Activated T-cell treated with anti-CD3 and anti-CD28 coated beads for 24 hours (primary cell): ENCODE data around the gene SMIM12.

Source experiments
- DNase-seq: peaks from one replicate; pipeline ENCODE4 v3.0.0-alpha.2; 2020; ENCODE audit warnings: low read depth

Gene SMIM12, protein sequence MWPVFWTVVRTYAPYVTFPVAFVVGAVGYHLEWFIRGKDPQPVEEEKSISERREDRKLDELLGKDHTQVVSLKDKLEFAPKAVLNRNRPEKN

DNA sequence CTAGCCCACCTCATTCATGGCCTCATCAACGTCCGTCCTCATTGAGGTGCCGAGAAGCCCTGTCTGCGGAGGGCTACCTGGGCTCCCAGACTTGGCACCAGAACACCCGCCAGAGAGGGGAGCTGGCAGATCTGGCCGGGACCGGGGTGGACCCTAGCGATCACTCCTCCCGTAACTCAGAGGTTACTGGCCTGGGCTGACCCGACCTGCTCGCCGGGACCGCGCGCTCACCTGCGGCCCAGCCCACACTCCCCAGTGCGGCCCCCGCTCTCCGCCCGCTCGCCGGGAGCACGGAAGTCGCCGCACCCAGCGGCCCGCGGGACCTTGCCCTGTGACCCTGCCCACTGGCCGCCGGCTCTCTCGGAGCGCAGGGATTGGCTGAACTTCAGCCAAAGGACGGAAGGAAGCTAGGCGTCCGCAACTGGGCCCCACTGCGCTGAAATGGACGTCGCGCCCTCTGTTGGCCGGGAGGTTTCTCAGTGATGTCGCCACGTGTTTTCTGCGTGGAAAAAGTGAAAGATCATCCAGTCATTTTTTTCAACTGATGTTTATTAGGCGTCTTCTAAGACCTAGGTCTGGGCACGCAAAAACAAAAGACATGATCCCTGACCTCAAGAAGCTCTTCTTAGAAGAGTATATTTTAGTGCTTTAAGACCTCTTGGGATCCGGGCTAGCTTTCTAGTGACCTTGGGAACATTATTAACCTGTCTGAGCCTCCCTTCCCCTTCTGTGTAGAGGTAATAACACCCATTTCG, at the start of gene SMIM12:
SMIM12 (minus strand) TSS at position 304 of the 755 bp plus-strand sequence. CDS start 3,772 bp downstream, outside the sequence.
- peak; percentile 90 for DNase-seq

DNA sequence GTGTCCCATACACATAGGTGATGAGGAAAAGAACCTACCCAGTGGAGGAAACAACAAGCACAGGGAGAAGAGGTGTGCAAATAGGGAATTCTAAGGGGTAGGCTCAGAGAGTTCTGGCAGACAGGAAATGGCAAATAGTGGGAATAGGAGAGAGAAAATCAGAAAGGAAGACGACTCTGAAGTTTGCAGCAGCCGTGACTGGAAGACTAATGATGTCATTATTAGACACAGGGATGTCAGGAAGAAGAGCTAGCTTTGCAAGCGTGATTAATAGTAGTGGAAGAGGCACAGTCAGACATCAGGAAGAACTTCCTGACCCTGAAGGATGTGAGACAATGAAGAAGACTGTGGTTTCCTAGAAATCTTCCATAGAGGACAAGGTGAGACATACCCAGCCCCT, 48.8 kb upstream of the SMIM12 start:
- DNase-seq: no peak

DNA sequence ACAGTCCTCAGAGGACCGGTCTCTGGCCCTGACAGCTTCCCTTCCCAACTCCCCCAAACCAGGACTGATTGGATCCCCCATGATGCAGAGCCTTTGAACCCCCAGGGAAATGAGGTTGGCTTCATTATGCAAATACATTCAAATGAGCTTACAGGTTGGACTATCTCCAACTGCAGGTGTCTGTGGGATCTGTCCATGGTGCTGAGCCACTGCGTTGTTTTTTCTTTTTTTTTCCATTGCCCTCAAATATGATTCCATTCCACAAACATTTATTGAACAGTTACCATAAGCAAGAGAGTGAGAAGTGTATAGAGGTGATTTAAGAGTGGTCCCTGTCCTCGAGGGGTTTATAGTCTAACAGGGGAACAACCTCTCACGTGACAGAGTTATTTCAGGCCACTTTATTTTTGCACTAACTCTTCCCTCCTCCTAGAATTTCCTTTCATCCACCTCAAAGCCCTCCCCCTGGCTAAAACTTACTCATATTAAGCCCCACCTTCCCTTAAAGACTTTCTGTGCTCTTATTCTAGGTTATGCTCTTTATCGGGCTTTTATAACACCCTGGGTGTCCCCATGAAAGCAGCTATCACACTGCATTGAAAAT, 48.0 kb upstream of the SMIM12 start:
- DNase-seq: no peak

DNA sequence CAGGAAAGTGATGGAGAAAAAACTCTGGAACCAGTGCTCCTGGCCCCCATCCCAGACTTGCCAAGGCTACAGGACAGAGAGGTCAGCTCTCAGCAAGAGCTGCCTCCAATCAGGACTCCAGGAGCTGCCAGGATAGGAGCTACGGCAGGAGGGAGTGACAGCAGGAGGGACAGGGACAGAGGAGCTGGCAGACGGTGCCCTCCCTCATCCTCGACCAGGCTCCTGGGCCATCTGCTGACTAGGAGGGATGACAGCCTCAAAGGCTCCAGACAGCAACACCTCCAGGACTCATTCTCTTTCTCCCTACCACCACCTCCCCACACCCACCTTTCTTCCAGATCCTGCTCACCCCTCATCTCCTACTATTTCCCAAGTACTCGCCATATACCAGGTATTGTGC, 47.2 kb upstream of the SMIM12 start:
- DNase-seq: no peak

DNA sequence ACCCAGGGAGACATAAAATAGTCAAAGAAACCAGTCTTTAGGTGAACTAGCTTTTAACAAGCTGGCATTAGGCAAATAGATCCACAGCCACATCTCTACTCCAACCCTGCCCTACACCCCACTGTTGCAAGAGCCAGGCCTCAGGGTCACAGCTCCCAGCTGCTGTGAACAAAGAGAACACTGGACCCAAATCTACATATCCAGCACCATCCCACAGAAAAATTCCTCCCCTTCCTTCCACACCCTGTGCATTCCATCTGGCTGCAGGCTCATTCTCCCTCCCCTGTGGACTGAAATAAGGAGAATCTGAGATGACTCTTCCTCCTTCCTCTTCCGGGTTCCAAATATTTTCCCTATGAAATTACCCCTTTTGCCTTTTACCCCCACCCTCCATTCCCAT, 46.7 kb upstream of the SMIM12 start:
- DNase-seq: no peak

DNA sequence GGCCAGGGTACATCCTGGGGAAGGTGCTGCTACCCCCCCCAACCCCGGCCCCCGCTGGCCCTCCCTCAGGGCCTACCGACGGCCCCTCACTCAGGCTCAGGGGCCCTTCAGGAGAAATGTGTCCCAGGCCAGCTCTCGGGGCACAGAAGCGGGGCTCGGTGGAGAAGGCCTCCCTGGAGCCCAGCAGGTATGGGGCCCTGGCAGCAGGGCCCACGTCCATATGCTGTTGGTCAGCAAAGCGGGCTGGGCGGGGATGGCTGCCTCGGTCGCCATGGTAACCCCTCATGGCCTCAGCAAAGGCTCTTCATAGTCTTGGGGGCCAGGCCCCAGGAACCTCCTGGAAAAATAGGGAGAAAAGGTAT, 45.5 kb upstream of the SMIM12 start:
- DNase-seq: no peak

DNA sequence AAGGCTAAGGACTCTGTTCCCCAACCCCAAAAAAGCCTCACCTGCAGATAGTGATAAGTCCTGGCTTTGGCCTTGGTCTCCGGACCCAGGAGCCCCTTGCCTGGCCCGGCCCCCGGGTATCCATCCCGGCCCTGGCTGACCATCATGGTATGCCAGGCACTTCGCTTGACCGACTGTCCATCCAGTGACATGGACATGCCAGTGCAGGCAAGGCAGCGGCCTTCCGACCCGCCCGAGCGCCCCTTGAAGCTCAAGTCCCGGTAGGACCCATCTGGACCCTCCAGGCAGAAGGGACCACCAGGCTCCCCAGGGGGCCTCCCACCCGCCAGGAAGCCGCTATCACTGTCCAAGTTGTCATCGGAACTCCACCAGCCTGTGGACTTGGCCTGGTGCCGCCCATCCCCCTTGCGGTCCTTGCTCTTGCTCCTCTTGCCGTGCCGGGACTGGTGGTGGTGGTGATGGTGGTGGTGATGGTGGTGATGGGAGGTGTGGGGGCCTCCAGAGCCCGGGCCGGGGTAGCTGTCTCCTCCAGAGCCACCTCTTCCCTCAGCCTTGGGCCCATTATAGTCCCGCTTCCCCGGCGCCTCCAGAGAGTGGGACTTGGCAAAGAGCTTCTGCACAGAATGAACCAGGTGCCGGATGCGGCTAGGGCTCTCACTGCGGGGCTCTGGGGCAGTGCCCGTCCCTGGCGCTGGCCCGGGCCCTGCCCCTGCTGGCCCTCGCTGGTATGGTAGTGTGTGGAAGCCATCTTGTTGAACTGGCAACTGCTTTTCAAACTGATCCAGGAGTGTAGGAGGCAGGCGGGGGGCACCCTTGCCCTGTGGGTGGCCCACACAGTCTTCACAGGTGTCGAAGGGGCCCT, 44.9 kb upstream of the SMIM12 start:
- no peak for DNase-seq

DNA sequence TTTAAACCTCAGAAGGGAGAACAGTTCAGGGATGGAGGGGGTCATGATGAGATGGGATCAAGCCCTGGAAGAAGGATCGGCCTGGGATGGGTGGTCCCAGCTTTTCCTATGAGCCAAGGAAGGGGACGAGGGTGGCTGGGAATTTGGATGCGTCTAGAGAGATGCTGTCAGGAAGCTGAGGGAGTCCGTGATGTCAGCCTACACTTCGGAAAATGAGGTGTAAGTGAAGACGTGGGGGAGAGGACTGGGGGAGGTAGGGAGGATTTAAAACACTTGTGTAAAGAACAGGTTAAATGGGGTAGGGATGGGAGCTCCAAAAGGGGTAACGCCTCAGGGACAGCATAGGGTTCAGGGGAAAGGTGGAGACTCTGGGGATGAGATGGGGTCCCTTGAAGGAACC, 42.4 kb upstream of the SMIM12 start:
- no peak for DNase-seq

DNA sequence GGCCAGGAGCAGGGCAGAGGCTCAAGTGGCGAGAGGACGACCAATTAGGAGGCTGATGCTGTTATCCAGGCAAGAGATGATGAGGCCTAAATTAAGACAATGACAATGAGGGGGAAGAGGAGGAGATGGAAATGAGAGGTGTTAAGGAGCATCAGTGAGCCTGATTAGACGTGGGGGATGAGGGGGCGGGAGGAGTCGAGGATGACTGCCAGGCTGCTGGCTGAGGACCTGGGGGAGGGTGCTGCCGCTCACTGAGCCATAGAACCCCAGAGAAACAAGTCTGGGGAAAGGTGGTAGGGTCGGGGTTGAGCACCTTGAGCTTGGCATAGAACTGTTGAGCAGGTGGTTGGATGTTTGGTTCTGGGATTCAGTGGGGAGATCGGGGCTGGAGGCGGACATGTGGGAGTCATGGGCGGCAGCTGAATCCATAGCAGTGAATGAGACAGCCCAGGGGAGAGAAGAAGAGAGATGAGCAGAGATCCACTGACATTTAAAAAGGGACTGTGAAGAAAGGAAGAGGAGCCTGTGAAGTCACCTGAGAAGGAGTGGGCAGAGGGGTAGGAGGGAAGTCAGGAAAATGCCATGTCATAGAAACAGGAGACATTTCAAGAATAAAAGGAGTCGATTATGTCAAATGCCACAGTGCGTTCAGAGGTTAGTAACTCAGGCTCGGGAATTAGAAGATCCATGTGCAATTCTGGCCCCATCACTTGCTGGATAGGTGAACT, 41.4 kb upstream of the SMIM12 start:
- no peak for DNase-seq

DNA sequence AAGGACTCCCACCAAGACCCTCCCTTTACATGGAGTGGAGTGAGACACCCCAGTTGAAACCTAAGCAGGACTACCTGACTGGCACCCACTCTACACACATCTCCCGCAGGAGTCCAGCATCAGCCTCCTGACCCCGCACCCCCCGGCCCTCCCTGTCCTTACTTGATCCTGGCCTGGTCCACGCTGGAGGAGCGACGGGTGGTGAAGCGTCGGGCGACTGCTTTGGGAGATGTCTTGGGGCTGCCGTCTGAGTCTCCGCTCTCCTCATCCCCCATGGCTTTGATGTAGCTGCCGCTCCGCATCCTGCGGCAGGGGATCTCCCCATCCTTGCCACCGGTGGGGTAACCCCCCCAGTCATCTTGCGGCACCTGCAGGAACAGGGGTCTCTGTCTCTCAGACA, 40.4 kb upstream of the SMIM12 start:
- no peak for DNase-seq

DNA sequence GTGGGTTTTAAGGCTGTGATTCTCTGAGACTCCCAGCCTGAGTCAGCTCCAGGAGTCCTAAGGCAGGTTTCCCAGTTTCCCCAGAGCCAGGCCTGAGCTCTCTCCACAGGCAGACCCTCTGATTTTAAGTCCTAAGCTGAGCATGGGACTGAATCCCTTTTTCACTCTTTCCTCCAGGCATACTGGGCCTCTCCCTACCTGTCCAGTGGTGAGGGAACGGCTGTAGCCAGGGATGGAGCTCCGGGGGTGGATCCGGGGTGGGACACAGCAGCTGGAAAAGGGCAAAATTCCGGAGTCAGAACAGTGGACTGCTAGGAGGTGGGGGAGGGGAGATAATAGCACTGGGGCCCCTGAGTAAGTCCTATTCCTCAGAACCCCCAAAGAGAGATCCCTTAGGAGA, 39.9 kb upstream of the SMIM12 start:
- no peak for DNase-seq

DNA sequence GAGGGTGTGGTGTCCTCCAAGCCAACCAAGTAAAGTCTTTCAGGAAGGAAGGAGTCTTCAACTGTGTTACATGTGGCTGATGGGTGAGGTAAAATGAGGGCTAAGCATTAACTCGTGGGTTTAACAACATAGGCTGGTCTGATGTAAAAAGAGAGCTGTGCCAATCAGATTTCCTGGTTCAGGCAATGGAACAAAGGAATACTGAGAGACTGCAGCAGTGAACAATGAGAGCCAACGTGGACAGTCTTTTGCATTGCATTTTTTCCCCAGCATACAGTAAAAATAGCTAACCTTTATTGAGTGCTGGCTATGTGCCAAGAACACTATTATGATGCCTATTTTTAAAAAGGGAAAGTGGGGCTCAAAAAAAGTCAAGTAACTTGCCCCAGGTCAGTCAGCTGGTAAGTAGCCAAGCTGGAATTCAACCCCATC, 38.8 kb upstream of the SMIM12 start:
- no peak for DNase-seq

DNA sequence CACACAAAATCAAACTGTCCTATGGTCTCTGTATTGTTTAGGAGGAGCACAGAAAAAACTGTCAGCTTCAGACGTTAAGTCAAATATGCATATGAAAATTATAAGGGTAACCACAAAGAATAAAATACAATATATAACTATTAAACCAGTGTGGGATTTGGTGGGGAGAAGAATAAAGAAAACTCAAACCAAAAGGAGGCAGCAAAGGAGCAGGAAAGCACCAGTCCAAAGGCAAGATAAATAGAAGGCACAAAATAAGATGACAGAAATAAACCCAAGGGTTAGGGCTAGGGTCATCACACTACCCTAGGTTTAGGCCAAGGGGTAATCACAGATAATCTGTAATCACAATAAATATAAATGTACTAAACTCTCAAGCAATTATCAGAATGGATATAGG, 37.1 kb upstream of the SMIM12 start:
- no peak for DNase-seq

DNA sequence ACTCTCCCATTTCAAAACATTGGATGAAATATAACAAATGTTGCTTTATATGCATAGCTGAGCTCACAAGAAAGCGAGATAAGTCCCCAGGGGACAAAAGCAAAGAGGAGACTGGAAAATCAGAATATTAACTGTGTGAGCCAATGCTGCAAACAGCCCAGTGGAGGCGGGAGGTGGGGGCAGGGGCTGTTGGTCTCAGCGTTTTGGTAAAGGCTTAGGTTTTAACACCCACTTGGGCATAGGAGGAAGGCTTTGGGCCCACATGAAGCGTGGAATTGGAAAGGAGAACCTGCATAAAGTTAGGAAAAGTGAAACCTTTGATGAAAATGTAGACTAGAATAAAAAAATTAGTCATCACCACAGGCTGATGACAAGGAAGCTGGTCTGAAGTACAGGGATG, 30.2 kb upstream of the SMIM12 start:
- no peak for DNase-seq

DNA sequence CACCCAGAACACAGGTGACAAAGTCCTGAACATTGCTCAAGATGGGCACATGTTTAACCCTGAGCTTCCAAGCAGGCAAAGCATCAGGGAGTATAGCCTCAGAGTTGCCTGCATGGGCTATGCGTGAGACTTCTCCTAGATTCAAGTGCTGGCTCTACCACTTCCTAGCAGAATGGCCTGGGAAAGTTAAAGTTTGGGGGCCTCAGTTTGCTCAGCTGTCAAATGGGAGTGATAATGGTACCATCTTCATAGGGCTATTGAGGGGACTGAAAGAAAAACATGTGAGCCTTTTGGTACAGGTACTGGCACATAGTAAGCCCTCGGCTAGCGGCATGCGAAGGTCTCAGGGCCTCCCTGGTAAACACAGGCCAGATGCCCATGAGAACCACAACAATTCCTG, 28.0 kb upstream of the SMIM12 start:
- no peak for DNase-seq

DNA sequence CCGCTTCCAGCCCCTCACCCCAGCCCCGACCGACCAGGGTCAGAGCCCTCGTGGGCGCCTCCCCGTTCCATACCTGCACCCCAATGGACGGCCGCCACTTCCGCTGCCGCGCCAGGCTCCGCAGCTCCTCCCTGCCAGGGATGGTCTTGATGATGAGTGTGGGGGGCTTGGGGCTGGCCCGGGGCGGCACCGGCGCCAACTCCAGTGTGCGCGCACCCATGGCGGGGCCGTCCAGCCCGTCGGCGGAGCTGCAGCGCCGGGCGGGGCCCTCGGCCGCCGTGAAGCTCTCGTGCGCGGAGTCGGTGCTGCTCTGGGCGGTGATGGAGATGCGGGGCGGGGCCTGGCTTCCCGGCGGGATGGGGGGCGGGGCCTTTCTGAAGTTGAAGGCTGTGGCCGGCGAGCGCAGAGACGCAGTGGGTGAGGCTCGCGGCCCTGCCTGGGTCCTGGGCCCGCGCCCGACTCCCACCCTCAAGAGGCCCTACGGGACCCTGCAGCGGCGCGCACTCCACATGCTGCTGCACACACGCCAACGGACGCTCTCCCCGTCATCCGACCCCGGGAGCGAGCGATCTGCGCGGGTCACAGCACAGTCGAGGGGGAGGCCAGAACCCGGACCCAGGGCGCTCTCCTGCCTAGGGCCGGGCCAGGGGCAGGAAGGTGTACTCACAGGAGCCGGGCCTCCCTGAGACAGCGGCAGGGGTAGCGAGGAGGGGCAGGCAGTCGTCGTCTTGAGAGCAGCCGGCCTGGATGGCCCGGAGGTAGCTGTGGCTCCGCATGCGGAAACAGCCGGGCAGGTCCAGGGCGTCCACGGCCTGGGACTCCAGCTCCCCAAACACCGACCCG, 26.1 kb upstream of the SMIM12 start:
- peak; percentile 59 for DNase-seq

DNA sequence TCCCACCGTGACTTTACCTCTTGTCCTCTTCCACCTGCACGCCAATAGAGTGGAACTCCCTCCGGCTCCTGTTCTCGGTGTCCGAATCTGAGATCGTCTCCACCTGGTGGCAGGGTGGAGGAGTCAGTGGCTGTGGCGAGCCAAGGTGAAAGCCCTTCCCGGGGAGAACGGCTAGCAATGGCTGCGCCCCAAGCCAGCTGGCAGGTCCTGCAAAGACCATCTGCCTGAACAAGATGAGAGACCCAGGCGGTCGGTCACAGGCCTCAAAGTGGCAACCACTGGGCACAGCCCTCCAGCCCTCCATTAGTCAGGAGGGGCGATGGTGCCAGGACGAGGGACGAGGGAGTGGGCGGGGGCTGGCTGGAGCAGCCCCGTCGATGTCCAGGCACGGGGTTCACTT, 25.4 kb upstream of the SMIM12 start:
- no peak for DNase-seq

DNA sequence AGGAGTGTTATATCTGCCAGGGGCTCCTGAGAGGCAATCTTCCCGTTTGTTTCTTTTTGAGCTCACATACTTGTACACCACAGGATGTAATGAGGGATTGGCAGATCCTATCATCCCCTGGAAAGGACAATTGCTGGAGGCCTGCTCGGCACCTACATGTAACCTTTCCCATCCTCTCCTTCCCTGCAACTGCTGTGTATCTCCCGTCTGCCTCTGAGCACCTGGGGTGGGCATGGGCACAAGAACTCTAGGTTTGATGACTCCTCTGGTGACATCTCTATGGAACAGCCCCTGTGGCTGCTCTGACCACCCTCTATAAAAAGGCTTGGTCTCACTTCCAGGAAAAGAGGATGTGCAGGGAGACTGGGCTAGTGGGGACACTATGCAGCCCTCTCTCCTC, 25.0 kb upstream of the SMIM12 start:
- no peak for DNase-seq

DNA sequence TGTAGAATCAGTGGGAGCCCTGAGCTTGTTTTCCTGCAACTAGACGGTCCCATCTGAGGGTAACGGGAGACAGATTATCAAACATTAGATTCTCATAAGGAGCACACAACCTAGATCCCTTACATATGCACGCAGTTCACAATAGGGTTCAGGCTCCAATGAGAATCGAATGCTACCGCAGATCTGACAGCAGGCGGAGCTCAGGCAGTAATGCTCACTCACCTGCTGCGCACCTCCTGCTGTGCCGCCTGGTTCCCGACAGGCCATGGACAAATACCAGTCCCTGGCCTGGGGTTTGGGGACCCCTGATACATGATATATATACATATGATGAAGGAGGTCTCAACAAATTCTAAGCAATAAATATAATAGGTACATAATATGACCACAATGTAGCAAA, 19.7 kb upstream of the SMIM12 start:
- no peak for DNase-seq

DNA sequence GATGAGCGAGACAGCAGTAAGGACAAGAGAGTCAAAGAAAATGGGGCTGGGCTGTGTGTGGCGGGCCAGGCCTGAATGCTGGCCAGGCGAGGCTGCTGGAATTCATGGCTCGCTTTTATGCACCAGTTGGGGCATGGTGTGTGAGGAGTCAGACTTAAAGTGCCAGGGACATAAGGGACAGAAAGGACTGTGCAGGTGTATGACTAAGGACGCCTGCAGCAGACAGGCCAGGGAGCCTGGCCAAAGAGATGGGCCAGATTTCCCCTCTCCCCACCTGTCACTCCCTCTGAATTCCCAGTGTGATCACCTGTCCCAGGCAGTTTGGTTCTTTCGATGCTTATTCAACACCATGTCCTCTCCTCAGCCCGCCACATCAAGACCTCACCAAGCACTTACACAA, 16.9 kb upstream of the SMIM12 start:
- DNase-seq: no peak

DNA sequence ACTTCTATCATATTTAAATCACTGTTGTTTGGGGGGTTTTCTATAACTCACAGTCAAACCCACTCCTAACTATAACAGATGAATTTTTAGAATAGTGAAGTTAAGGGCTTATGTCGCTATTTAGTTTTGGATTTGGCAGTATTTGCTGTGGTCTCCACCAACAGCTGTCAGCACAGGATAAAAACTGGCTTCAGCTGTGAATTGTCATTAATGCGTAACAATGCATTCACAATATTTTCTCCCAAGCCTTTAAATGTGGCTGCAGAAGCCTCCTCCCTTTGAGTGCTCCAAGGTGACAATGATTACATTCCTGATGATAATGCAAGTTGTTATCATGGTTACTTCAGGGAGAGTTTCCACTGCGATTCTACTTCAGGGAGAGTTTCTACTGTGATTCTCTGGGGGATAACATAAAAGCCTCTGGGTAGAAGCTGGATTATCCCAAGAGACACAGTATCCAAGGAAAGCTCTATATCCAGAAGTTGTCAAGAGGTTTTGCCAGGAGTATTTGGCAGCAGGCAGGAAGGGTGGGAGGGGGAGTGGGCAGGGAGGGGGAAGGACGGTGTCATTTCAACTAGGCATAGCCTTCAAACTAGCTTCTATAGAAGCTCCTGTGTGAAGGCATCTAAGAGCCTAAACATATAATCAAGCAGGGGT, 14.9 kb upstream of the SMIM12 start:
- no peak for DNase-seq
